Thoracic aorta (tissue), 2 donors: Measurements from ENCODE around the gene SH3TC1. TPM values are rescaled to one million over a fixed set of nuclear protein-coding genes. Genes with fewer than 3 reads are reported as not detected.

Experiments used
- ATAC-seq: fragments of 150-250 bp; one replicate; pipeline ENCODE4 v1.8.0; 2017; ENCODE audit warnings: low read depth; ENCODE audit not compliant: insufficient number of reproducible peaks, low FRiP score
- DNase-seq: peaks from one replicate; pipeline ENCODE4 v3.0.0-alpha.2; 2020; ENCODE audit warnings: low spot score
- H3K27ac ChIP-seq, 2 donors: fragments of 200-600 bp; sonication (generic); 1 replicate in 1 of 2; 2 replicates in 1 of 2; pipeline ENCODE4 v1.5.1; 2016; ENCODE audit warnings: mild to moderate bottlenecking in 2 of 2, moderate library complexity in 2 of 2
- H3K27me3 ChIP-seq: fragments of 200-600 bp; sonication (generic); replicated peaks from 2 replicates; pipeline ENCODE4 v1.6.0; 2016; ENCODE audit warnings: mild to moderate bottlenecking; ENCODE audit not compliant: insufficient read depth
- H3K36me3 ChIP-seq: fragments of 200-600 bp; sonication (generic); one replicate; pipeline ENCODE4 v1.5.1; 2016
- H3K4me1 ChIP-seq, 2 donors: fragments of 200-600 bp; sonication (generic); 1 replicate in 1 of 2; 2 replicates in 1 of 2; pipeline versions ENCODE4 v1.5.1 to v1.6.0; 2016; ENCODE audit warnings: low read depth in 2 of 2, mild to moderate bottlenecking in 1 of 2; ENCODE audit not compliant: control insufficient read depth in 1 of 2
- H3K4me3 ChIP-seq: fragments of 200-600 bp; sonication (generic); 2 replicates; pipeline ENCODE4 v1.5.1; 2016; ENCODE audit warnings: mild to moderate bottlenecking
- H3K9me3 ChIP-seq: fragments of 200-600 bp; sonication (generic); 2 replicates; pipeline ENCODE4 v1.5.1; 2016
- total RNA-seq, 2 donors: library from RNA; depleted of rRNA; stranded (reverse); fragments of >200 nt; gene quantifications; one replicate each; pipeline versions ENCODE4 v1.1.0 to v1.2.3, GENCODE V29; 2016
- TF ChIP-seq, protein P1 (sequence below): fragments of 200-600 bp; sonication (generic); IDR thresholded peaks from one replicate; pipeline ENCODE4 v1.5.1; 2019; ENCODE audit warnings: antibody characterized with exemption

Gene SH3TC1
- total RNA-seq, 2 donors from 2014 or later = 63.2 to 68.6 TPM

DNA sequence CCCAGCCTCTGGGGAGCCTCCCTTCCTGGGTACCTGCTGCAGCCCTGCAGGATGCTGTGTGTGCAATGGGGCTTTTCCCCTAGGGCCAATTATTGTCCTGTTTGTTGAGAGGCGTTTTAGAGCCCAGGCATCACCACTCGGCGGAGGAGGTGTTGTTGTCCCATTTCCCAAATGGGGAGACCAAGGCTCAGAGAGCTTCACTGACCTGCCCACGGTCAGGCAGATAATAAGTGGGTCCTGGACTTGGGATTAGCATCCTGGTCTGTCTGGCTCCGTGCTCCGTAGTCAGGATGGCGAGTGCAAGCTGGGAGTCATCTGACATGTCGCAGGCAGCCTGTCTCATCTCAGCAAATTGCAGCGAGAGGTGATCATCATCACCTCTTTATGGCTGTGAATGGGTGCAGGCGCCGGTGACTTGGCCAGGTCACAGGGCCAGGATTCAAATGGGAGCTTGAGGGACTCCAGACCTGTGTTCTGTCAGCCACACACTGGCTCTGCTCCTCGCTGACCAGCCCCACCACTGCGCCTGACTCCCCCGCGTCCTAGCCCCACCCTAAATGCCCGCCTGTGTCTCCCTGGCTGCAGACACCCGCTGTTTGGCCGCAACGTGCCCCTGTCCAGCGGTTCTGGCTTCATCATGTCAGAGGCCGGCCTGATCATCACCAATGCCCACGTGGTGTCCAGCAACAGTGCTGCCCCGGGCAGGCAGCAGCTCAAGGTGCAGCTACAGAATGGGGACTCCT, 87.1 kb downstream of the SH3TC1 start:
- Histone ChIP-seq H3K36me3 (no peaks in the 10 kb centered on the region), H3K4me1 (peaks cover 7 to 11% of the 10 kb centered on the region in 2 donors), H3K9me3 (no peaks in the 10 kb centered on the region), H3K27ac (no peak overlapping the region), H3K27me3 (no peaks in the 10 kb centered on the region), H3K4me3 (no peak overlapping the region)
- TF ChIP-seq, protein P1, sequence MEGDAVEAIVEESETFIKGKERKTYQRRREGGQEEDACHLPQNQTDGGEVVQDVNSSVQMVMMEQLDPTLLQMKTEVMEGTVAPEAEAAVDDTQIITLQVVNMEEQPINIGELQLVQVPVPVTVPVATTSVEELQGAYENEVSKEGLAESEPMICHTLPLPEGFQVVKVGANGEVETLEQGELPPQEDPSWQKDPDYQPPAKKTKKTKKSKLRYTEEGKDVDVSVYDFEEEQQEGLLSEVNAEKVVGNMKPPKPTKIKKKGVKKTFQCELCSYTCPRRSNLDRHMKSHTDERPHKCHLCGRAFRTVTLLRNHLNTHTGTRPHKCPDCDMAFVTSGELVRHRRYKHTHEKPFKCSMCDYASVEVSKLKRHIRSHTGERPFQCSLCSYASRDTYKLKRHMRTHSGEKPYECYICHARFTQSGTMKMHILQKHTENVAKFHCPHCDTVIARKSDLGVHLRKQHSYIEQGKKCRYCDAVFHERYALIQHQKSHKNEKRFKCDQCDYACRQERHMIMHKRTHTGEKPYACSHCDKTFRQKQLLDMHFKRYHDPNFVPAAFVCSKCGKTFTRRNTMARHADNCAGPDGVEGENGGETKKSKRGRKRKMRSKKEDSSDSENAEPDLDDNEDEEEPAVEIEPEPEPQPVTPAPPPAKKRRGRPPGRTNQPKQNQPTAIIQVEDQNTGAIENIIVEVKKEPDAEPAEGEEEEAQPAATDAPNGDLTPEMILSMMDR = no peak
- no peak for DNase-seq
- no peak for ATAC-seq

DNA sequence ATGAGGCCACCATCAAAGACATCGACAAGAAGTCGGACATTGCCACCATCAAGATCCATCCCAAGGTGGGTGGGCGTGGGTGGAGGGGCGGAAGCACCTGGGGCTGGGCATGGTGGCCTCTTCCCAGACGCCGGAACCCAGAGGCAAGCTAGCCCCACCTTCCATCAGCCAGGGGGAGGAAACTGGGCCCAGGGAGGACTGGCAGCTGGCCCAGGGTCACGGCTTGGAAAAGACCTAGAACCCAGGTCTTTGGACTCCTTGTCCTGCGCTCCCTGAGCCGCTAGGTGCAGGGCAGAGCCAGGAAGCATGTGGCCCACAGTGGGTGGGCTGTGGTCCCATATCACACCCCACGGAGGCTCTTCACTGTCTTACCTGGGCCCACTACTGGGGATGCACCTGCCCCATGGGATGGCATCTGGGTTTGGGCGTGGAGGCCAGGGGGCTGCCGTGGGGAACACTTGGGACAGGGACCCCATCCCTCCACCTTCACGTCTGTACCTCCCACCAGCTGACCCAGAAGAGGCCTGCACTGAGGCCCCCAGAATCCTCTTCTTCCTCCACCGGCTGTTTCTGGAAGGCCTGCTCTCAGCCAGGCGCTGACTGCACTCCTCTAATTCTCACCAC, 87.7 kb downstream of the SH3TC1 start:
- TF ChIP-seq, protein P1 = no peak
- Histone ChIP-seq H3K4me1 (peaks cover under 1 to 5% of the 10 kb centered on the region in 2 donors), H3K4me3 (no peak overlapping the region), H3K27me3 (no peaks in the 10 kb centered on the region), H3K9me3 (no peaks in the 10 kb centered on the region), H3K27ac (no peak overlapping the region), H3K36me3 (no peaks in the 10 kb centered on the region)
- DNase-seq = no peak
- no peak for ATAC-seq

DNA sequence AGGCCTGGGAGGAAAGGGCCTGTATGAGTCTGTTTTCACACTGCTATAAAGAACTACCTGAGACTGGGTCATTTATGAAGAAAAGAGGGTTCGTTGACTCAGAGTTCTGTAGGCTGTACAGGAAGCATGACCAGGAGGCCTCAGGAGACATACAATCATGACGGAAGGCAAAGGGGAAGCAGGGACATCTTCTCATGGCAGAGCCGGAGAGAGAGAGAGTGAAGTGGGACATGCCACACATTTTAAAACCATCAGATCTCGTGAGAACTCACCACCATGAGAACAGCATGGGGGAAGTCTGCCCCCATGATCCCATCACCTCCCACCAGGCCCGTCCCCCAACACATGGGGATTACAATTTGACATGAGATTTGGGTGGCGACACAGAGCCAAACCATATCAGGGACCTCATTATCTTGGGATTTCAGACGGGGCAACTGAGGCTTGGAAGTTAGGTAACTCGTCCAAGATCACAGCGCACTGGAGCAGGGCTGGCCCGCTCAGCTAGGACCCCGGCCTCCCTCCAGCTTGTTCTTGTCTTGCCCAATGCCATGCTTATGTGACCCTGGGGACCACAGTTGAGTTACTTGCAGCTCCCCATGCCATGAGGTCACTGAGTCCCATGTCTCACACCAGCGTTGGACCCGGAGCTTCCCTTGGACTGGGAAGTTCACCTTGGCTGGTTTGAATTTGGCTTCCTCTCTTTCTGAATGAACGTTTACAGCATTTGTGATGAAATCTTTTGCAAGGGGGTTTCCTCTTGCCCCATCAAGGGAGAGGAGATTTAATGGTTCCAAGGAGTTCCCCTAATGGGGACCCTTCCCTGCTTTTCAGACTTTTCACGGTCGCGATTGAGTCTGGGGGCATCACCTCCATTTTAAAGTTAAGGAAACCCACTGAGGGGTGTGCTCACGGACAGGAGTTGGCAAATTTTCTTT, 88.5 kb downstream of the SH3TC1 start:
- TF ChIP-seq, protein P1 = no peak
- no peaks in the 10 kb centered on the region for H3K27me3 ChIP-seq
- DNase-seq = no peak
- no peak for ATAC-seq
- no peaks in the 10 kb centered on the region for H3K9me3 ChIP-seq
- no peaks in the 10 kb centered on the region for H3K4me1 ChIP-seq
- no peaks in the 10 kb centered on the region for H3K36me3 ChIP-seq
- no peak overlapping the region for H3K4me3 ChIP-seq
- H3K27ac ChIP-seq = no peak overlapping the region

DNA sequence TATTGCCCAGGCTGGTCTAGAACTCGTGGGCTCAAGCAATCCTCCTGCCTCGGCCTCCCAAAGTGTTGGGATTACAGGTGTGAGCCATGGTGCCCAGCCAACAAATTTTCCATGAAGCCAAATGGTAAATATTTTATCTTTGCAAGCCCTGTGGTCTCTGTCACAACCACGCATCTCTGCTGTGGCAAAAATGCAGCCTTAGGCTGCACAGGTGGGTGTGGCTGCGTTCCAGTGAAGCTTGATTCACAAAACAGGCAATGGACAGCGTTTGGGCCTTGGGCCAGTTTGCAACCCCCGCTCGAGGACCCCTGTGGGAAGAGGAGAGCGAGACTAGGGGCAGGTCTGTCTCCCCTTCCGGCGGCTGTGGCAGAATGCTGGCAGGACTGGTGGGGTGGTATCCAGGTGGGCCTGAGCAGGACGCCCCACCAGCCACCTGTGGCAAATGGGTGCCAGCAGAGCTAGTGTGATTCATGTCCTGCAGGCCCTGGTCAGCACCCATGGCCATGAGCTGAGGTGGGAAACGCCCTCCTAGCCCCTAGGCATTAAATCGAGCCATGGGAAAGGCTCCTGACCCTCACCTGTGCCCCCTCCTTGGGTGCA, 90.2 kb downstream of the SH3TC1 start:
- no peaks in the 10 kb centered on the region for H3K9me3 ChIP-seq
- H3K36me3 ChIP-seq = no peaks in the 10 kb centered on the region
- no peak for ATAC-seq
- DNase-seq = no peak
- no peak overlapping the region for H3K4me3 ChIP-seq
- H3K4me1 ChIP-seq = no peaks in the 10 kb centered on the region
- no peaks in the 10 kb centered on the region for H3K27me3 ChIP-seq
- H3K27ac ChIP-seq = no peak overlapping the region
- TF ChIP-seq, protein P1 = no peak
